ENCODE measurements around the gene ACBD7.

The ACBD7 gene

DNA sequence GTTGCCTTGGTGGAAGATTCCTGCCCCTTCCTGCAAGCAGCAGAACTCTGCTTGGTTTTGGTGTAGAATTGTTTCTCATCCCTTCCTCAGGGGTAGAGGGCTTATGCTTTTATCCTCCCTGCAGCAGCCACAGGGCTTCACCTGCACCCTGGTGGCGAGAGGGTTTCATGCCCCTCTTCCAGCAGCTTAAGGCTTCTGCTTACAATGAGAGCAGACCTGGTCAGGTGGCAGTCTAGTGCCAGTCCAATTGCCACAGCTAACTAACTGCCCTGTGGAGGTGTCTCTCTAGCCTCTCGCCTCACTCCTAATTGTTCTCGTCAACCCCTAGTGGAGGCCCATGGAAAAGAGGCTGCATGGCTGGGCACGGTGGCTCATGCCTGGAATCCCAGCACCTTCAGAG, 19.3 kb downstream of the ACBD7 start:
- Histone ChIP-seq H3K4me3 (ENCODE audit: low read depth, low read length) (no peak overlapping the region), H3K27me3 (replicated peaks) (no peaks in the 10 kb centered on the region), H3K27ac (no peak overlapping the region), H3K36me3 (replicated peaks) (peaks cover 9% of the 10 kb centered on the region)
- no peak for DNase-seq
- TF ChIP-seq, protein P1, sequence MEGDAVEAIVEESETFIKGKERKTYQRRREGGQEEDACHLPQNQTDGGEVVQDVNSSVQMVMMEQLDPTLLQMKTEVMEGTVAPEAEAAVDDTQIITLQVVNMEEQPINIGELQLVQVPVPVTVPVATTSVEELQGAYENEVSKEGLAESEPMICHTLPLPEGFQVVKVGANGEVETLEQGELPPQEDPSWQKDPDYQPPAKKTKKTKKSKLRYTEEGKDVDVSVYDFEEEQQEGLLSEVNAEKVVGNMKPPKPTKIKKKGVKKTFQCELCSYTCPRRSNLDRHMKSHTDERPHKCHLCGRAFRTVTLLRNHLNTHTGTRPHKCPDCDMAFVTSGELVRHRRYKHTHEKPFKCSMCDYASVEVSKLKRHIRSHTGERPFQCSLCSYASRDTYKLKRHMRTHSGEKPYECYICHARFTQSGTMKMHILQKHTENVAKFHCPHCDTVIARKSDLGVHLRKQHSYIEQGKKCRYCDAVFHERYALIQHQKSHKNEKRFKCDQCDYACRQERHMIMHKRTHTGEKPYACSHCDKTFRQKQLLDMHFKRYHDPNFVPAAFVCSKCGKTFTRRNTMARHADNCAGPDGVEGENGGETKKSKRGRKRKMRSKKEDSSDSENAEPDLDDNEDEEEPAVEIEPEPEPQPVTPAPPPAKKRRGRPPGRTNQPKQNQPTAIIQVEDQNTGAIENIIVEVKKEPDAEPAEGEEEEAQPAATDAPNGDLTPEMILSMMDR (IDR thresholded peaks at IDR 0.05; ENCODE audit: low read depth, low read length, missing control alignments): peak; percentile 29
- in situ Hi-C loops (cut with HindIII; ENCODE audit: low pct_ligation_motif_present, low sequenced_read_pairs): no loop called here

DNA sequence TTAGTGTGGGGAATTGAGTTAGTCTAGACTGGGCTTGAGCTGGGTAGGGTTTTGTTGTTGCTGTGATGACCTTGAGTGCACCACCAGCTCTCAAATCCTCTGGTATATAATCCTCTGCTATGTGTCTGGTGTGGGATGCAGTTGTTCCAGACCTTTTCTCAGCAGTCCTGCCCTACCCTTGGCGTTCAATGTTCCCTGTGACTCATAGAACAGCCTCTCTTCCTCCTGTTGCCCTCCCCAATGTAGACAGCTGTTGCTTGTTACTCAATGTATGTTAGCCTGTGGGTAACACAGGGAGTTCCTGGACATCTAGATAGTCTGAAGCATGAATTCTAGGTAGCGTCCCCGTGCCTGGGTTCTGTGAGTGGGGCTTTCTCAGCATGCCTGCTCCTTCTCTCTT, 19.8 kb downstream of the ACBD7 start:
- in situ Hi-C loops (cut with HindIII; ENCODE audit: low pct_ligation_motif_present, low sequenced_read_pairs): no loop called here
- H3K4me3 ChIP-seq (ENCODE audit: low read depth, low read length): no peak overlapping the region
- no peak overlapping the region for H3K27ac ChIP-seq
- TF ChIP-seq, protein P1 (IDR thresholded peaks at IDR 0.05; ENCODE audit: low read depth, low read length, missing control alignments): no peak
- H3K36me3 ChIP-seq (replicated peaks): peaks cover 10% of the 10 kb centered on the region
- peak; percentile 77 for DNase-seq
- H3K27me3 ChIP-seq (replicated peaks): no peaks in the 10 kb centered on the region

DNA sequence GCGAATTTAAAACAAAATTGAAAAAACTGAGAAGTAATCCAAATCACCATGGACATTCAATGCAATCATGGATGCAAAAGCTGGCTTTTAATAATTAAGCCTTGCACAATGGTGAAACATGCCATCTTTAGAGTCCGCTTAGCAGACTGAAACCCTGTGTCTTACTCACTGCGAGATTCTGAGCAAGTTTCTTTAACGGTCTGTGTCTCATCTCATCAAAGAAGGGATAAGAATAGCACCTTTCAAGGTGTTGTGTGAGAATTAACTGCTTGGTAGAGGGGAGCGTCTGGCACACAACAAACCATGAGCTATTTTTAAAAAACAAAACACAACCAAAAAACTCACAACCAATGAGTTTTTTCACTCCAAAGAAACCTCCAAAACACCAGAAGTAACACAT, 21.4 kb downstream of the ACBD7 start:
- in situ Hi-C loops (cut with HindIII; ENCODE audit: low pct_ligation_motif_present, low sequenced_read_pairs): no loop called here
- DNase-seq: no peak
- TF ChIP-seq, protein P1 (IDR thresholded peaks at IDR 0.05; ENCODE audit: low read depth, low read length, missing control alignments): no peak
- H3K4me3 ChIP-seq (ENCODE audit: low read depth, low read length): no peak overlapping the region
- H3K27ac ChIP-seq: no peak overlapping the region
- H3K36me3 ChIP-seq (replicated peaks): peaks cover 10% of the 10 kb centered on the region
- H3K27me3 ChIP-seq (replicated peaks): no peaks in the 10 kb centered on the region

DNA sequence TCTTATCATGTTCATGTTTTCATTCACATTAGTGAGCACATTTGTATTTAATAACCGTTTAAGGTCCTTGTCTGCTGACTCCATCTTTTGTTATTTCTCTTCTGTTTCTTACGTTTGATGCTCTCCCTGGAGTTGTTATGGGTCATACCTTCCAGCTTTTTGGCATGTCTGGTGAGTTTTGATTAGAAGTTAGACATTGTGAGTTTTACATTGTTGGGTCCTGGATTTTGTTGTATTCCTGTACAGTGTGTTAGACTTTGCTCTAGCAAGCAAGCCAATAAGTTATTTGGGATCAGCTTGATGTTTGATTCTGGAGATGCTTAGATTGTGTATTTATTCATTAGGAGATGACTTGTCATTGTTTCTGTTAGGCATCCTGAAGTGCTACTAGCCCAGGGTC, 27.9 kb downstream of the ACBD7 start:
- H3K27me3 ChIP-seq (replicated peaks): no peaks in the 10 kb centered on the region
- no peak for DNase-seq
- in situ Hi-C loops (cut with HindIII; ENCODE audit: low pct_ligation_motif_present, low sequenced_read_pairs): no loop called here
- TF ChIP-seq, protein P1 (IDR thresholded peaks at IDR 0.05; ENCODE audit: low read depth, low read length, missing control alignments): no peak
- H3K4me3 ChIP-seq (ENCODE audit: low read depth, low read length): no peak overlapping the region
- no peak overlapping the region for H3K27ac ChIP-seq
- H3K36me3 ChIP-seq (replicated peaks): peaks cover 16% of the 10 kb centered on the region

DNA sequence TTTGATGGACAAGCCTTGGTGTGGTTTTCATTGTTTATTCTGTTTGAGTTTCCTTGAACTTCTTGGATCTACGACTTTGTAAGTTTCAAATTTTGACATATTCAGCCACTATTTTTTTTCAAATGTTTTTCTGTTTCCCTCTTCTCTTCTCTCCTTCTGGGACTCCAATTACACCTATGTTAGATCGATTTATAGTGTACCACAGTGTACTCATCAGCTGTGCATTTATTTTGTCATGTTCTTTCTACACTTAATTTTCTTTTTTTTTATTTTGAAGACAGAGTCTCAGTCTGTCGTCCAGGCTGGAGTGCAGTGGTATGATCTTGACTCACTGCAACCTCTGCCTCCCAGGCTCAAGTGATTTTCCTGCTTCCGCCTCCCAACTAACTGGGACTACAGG, 28.7 kb downstream of the ACBD7 start:
- no peaks in the 10 kb centered on the region for H3K27me3 ChIP-seq (replicated peaks)
- in situ Hi-C loops (cut with HindIII; ENCODE audit: low pct_ligation_motif_present, low sequenced_read_pairs): no loop called here
- TF ChIP-seq, protein P1 (IDR thresholded peaks at IDR 0.05; ENCODE audit: low read depth, low read length, missing control alignments): no peak
- H3K27ac ChIP-seq: no peak overlapping the region
- H3K36me3 ChIP-seq (replicated peaks): peaks cover 10% of the 10 kb centered on the region
- no peak for DNase-seq
- H3K4me3 ChIP-seq (ENCODE audit: low read depth, low read length): no peak overlapping the region

DNA sequence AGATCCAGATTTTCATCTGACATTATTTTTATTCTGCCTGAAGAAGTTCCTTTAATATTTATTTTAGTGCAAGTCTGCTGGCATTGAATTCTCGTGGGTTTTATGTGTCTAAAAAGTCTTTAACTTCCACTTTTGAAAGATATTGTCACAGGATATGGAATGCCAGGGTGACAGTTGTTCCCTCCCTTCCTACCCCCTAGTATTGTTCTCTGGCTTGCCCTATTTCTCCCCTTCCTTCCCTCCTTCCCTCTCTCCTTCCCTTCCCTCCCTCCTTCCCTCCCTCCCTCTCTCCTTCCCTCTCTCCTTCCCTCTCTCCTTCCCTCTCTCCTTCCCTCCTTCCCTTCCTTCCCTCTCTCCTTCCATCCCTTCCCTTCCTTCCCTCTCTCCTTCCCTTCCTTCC, 29.9 kb downstream of the ACBD7 start:
- TF ChIP-seq, protein P1 (IDR thresholded peaks at IDR 0.05; ENCODE audit: low read depth, low read length, missing control alignments): no peak
- in situ Hi-C loops (cut with HindIII; ENCODE audit: low pct_ligation_motif_present, low sequenced_read_pairs): no loop called here
- H3K36me3 ChIP-seq (replicated peaks): peaks cover 6% of the 10 kb centered on the region

More for the DNA sequence above, 29.9 kb downstream of the ACBD7 start:
- Histone ChIP-seq H3K27ac (no peak overlapping the region), H3K4me3 (ENCODE audit: low read depth, low read length) (no peak overlapping the region), H3K27me3 (replicated peaks) (no peaks in the 10 kb centered on the region)
- DNase-seq: no peak

Data from brain microvascular endothelial cell (primary cell).